Measurements from ENCODE around the gene PGLYRP2.

DNA sequence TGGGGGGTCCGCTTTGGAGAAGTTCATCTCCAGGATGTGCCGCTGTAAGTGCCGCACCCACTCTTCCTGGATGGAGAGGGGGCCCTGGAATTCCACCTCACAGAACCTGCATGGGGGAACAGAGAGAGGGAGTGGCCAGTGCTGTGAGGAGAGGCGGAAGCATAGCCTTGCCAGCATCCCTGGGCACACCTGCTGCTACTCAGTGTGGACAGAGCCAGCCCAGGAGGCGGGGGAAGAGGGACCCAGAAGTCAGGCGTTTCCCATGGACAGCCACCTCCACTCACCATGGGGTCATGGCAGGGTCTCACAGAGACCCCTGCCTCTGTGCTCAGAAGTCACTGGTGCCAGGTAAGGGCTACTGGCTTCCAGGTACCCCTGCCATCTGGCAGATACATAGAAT is 56.2 kb downstream of the PGLYRP2 start:
- TF ChIP-seq EZH2phosphoT487 (IDR thresholded peaks at IDR 0.05; ENCODE audit: insufficient read depth, low read depth) = no peak
- no peak for TF ChIP-seq EZH2 (IDR thresholded peaks at IDR 0.05; ENCODE audit: insufficient read depth, poor library complexity, severe bottlenecking)
